Panc1 (cell line): ENCODE measurements around the gene RSPH1. TPM values are rescaled to one million over a fixed set of nuclear protein-coding genes. Genes with fewer than 3 reads are reported as not detected.

Experiments
- ATAC-seq: fragments of 200-7000 bp; cut with Tn5 transposase; 2 replicates; pipeline ENCODE4 v1.9.1; 2020; ENCODE audit warnings: mild to moderate bottlenecking, moderate library complexity
- BruUV-seq: library from RNA; stranded (reverse); fragments of 400-500 nt; replicated peaks from 2 replicates; lab custom pipeline; 2021; lab: Mats Ljungman, UMichigan
- CTCF ChIA-PET: fragments of 300-600 bp; sonication (Branson Sonifier 250); formaldehyde crosslinking; loops from one replicate; lab custom pipeline; 2022; ENCODE audit warnings: antibody characterized with exemption; lab: Charles Lee
- POLR2A ChIA-PET: fragments of 300-600 bp; sonication (Branson Sonifier 250); formaldehyde crosslinking; loops from one replicate; lab custom pipeline; 2022; ENCODE audit warnings: antibody characterized with exemption; lab: Charles Lee
- DNase-seq: peaks from one replicate; pipeline ENCODE4 v3.0.0-alpha.2; 2010; ENCODE audit warnings: low read depth, low spot score
- H3K27ac ChIP-seq: 2 replicates; pipeline ENCODE4 v1.5.1; 2011; ENCODE audit warnings: mild to moderate bottlenecking, low read length, inconsistent platforms
- H3K27me3 ChIP-seq: fragments of 200-500 bp; sonication (Bioruptor generic); 2 replicates; pipeline ENCODE4 v1.6.0; 2014; ENCODE audit warnings: low read length, inconsistent platforms; ENCODE audit not compliant: control insufficient read depth, insufficient read depth
- H3K36me3 ChIP-seq: fragments of 200-500 bp; sonication (Bioruptor generic); 2 replicates; pipeline ENCODE4 v1.5.1; 2014; ENCODE audit warnings: inconsistent platforms, mild to moderate bottlenecking, low read length, moderate library complexity; ENCODE audit not compliant: control insufficient read depth, insufficient read depth
- H3K4me1 ChIP-seq: 2 replicates; pipeline ENCODE4 v1.5.1; 2011; ENCODE audit warnings: inconsistent platforms, mild to moderate bottlenecking, low read length, moderate library complexity; ENCODE audit not compliant: control insufficient read depth, insufficient read depth
- H3K4me3 ChIP-seq, 2 experiments: 2 replicates each; pipeline ENCODE4 v1.5.1; 2011 to 2012; ENCODE audit warnings: low read depth in 2 of 2, low read length in 2 of 2, mild to moderate bottlenecking in 2 of 2, inconsistent platforms in 1 of 2, moderate library complexity in 1 of 2
- H3K9me3 ChIP-seq: fragments of 200-500 bp; sonication (Bioruptor generic); 2 replicates; pipeline ENCODE4 v1.5.1; 2014; ENCODE audit warnings: low read depth, mild to moderate bottlenecking, inconsistent platforms, low read length, moderate library complexity; ENCODE audit not compliant: control insufficient read depth, insufficient read depth
- POLR2AphosphoS5 ChIP-seq: IDR thresholded peaks from 2 replicates; pipeline ENCODE4 v1.6.1; 2012; ENCODE audit warnings: mild to moderate bottlenecking, low read depth, low read length, moderate library complexity
- SIN3A ChIP-seq: IDR thresholded peaks from 2 replicates; pipeline ENCODE4 v1.6.1; 2012; ENCODE audit warnings: low read depth, mild to moderate bottlenecking, low read length, moderate library complexity, borderline replicate concordance; ENCODE audit not compliant: insufficient read depth
- TCF7L2 ChIP-seq: IDR thresholded peaks from 2 replicates; pipeline ENCODE4 v1.6.1; 2011; ENCODE audit warnings: mild to moderate bottlenecking, low read depth, low read length, inconsistent platforms
- in situ Hi-C: cut with HindIII; loops from 2 replicates; pipeline ENCODE4 v1.10.0; 2016; ENCODE audit warnings: low sequenced_read_pairs, low pct_unique_long_range_greater_than_20kb
- intact Hi-C: fragments of 100-400 bp; cut with micrococcal nuclease; formaldehyde crosslinking; loops from one replicate; pipeline ENCODE4 v1.10.0; 2022; ENCODE audit not compliant: unreplicated experiment
- total RNA-seq: library from RNA; stranded (reverse); gene quantifications from one replicate; pipeline ENCODE4 v1.2.1, GENCODE V29; 2021; ENCODE audit not compliant: unreplicated experiment
- TF ChIP-seq, protein P1 (sequence below), 2 experiments: IDR thresholded peaks; 2 replicates each; pipeline ENCODE4 v1.6.1; 2011 to 2012; ENCODE audit warnings: low read depth in 2 of 2, control low read depth in 1 of 2, low read length in 1 of 2, mild to moderate bottlenecking in 1 of 2, moderate library complexity in 1 of 2; ENCODE audit not compliant: insufficient read depth in 1 of 2
- TF ChIP-seq, protein P2 (sequence below): fragments of 450-650 bp; IDR thresholded peaks from 2 replicates; pipeline ENCODE4 v1.5.1; 2017; ENCODE audit warnings: mild to moderate bottlenecking

RSPH1 gene
- total RNA-seq, 1 experiment from 2014 or later = 0.46 TPM

DNA sequence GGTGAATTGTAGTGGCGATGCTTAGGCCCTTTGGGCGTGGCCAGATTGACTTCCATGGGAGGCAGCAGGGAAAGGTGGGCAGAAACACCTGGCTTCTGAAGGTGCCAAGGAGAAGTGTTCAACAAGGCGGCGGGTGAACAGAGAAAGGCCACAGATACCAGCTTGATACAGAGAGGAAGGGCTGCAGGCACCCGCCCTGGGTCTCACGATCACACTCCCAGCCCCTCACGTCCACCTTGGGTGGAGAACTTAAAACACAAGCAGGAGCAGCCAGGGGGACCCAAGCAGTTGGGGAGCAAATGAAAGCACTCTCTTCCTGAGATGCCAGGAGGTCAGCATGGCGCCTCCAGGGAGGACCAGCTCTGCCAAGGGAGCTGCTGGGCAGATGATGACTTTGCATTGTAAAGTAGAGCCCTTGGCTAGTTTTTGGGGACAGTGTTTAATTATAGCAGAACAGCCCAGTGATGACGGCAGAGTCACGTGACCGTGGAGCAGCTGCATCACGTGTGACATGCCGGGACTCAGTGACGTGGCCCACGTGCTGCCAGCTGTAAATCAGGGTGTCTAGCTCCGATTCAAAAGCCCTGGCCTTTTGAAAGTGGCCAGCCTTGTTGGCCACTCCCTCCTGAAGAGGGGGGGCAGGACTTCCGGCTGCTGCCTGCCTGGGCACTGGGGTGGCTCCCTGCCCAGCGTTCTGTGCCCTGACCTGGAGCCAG, 36.6 kb upstream of the RSPH1 start:
- no peak overlapping the region for H3K27ac ChIP-seq
- H3K9me3 ChIP-seq = no peaks in the 10 kb centered on the region
- no peaks in the 10 kb centered on the region for H3K4me1 ChIP-seq
- BruUV-seq = no TSS peak
- POLR2A ChIA-PET = no interaction called here
- no peaks in the 10 kb centered on the region for H3K36me3 ChIP-seq
- H3K4me3 ChIP-seq = no peak overlapping the region
- CTCF ChIA-PET = no interaction called here
- in situ Hi-C loops (no loop called here), intact Hi-C loops (no loop called here)
- ATAC-seq (no peak), DNase-seq (no peak)
- no peaks in the 10 kb centered on the region for H3K27me3 ChIP-seq
- TF ChIP-seq, protein P1, sequence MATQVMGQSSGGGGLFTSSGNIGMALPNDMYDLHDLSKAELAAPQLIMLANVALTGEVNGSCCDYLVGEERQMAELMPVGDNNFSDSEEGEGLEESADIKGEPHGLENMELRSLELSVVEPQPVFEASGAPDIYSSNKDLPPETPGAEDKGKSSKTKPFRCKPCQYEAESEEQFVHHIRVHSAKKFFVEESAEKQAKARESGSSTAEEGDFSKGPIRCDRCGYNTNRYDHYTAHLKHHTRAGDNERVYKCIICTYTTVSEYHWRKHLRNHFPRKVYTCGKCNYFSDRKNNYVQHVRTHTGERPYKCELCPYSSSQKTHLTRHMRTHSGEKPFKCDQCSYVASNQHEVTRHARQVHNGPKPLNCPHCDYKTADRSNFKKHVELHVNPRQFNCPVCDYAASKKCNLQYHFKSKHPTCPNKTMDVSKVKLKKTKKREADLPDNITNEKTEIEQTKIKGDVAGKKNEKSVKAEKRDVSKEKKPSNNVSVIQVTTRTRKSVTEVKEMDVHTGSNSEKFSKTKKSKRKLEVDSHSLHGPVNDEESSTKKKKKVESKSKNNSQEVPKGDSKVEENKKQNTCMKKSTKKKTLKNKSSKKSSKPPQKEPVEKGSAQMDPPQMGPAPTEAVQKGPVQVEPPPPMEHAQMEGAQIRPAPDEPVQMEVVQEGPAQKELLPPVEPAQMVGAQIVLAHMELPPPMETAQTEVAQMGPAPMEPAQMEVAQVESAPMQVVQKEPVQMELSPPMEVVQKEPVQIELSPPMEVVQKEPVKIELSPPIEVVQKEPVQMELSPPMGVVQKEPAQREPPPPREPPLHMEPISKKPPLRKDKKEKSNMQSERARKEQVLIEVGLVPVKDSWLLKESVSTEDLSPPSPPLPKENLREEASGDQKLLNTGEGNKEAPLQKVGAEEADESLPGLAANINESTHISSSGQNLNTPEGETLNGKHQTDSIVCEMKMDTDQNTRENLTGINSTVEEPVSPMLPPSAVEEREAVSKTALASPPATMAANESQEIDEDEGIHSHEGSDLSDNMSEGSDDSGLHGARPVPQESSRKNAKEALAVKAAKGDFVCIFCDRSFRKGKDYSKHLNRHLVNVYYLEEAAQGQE (IDR thresholded peaks at IDR 0.05; ENCODE audit: insufficient read depth in 1 of 2, low read depth in 2 of 2, low read length in 1 of 2) = no peak
- TF ChIP-seq, protein P2, sequence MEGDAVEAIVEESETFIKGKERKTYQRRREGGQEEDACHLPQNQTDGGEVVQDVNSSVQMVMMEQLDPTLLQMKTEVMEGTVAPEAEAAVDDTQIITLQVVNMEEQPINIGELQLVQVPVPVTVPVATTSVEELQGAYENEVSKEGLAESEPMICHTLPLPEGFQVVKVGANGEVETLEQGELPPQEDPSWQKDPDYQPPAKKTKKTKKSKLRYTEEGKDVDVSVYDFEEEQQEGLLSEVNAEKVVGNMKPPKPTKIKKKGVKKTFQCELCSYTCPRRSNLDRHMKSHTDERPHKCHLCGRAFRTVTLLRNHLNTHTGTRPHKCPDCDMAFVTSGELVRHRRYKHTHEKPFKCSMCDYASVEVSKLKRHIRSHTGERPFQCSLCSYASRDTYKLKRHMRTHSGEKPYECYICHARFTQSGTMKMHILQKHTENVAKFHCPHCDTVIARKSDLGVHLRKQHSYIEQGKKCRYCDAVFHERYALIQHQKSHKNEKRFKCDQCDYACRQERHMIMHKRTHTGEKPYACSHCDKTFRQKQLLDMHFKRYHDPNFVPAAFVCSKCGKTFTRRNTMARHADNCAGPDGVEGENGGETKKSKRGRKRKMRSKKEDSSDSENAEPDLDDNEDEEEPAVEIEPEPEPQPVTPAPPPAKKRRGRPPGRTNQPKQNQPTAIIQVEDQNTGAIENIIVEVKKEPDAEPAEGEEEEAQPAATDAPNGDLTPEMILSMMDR = no peak
- TF ChIP-seq SIN3A = no peak
- TF ChIP-seq TCF7L2 = no peak
- no peak for TF ChIP-seq POLR2AphosphoS5

DNA sequence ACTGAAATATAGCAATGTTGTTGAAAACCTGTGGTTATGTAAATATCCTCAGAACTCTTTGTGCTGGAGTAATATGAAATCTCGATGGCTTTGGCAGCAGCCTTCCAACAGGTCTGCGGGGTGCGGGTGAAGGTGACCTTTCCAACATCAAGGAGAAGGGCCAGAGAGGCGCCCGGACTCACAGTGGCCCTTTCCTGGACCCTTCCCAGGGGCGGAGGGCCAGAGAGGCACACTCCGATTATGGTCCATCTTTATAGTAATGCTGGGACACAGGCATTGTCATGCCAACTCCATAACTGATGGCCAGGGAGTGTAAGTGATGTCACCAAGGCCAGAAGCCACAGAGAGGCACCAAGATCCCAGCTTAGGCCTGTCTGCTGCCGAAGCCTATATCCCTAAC, 35.7 kb upstream of the RSPH1 start:
- Histone ChIP-seq H3K9me3 (no peaks in the 10 kb centered on the region), H3K4me3 (no peak overlapping the region), H3K27ac (no peak overlapping the region), H3K4me1 (no peaks in the 10 kb centered on the region), H3K36me3 (no peaks in the 10 kb centered on the region), H3K27me3 (no peaks in the 10 kb centered on the region)
- intact Hi-C loops (no loop called here), in situ Hi-C loops (no loop called here)
- no TSS peak for BruUV-seq
- POLR2A ChIA-PET = no interaction called here
- ATAC-seq (no peak), DNase-seq (no peak)
- no peak for TF ChIP-seq TCF7L2
- no peak for TF ChIP-seq POLR2AphosphoS5
- TF ChIP-seq, protein P2 = no peak
- TF ChIP-seq, protein P1 (IDR thresholded peaks at IDR 0.05; ENCODE audit: insufficient read depth in 1 of 2, low read depth in 2 of 2, low read length in 1 of 2) = no peak
- TF ChIP-seq SIN3A = no peak
- CTCF ChIA-PET = no interaction called here
